ENCODE measurements around the gene PALM.

The PALM gene

DNA sequence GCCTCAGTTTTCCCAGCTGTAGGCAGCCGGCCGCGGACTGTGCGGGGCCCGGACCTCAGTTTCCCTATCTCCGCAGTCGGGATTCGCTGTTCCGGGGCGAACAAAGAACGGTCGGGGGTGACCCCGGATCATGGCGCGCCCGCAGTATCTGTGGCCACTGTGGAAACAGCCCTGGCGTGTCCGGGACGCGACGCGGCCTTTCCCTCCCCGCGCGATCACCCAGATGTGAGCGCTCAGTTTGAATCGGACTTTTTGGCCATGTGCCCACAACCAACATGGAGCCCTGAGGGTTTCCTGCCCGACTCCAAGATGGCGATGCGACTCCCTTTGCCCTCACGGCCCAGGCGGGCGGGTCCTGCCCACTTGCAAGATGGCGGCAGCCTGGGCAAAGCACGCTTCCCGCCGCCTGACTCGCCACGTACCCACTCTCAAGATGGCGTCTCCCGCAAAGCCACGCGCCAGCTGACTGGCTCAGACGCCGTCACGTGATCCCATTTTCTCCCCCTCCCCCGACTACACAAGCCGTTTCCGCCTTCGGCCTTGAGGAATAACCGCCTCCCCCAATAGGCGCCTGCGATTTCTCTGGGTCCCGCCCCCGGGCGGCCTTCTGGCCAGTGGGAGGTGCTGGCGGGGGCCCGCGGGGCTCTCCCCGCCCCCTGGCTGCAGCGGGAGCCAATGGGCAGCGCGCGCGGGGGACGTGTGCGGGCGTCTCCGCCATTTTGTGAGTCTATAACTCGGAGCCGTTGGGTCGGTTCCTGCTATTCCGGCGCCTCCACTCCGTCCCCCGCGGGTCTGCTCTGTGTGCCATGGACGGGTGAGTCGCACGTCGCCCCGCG lies 88.2 kb downstream of the PALM start, which contains the start of gene PTBP1:
Gene PTBP1, plus strand, starts transcription at position 761 of the 836 bp plus-strand sequence. Its CDS starts 46 bp downstream, at position 807.
- Mint-ChIP-seq H3K27ac (peak within 1 kb of the TSS; percentile 91 to 98 (median 96)), H3K36me3 (ENCODE audit: low read depth) (peaks cover 13% of the 10 kb centered on the region), H3K9me3 (no peaks in the 10 kb centered on the region), H3K27me3 (ENCODE audit: low read depth) (no peaks in the 10 kb centered on the region), H3K4me3 (peak within 1 kb of the TSS; percentile 96 to 98 (median 98)), H3K4me1 (peaks cover 34% of the 10 kb centered on the region)
- TF ChIP-seq, protein P1, sequence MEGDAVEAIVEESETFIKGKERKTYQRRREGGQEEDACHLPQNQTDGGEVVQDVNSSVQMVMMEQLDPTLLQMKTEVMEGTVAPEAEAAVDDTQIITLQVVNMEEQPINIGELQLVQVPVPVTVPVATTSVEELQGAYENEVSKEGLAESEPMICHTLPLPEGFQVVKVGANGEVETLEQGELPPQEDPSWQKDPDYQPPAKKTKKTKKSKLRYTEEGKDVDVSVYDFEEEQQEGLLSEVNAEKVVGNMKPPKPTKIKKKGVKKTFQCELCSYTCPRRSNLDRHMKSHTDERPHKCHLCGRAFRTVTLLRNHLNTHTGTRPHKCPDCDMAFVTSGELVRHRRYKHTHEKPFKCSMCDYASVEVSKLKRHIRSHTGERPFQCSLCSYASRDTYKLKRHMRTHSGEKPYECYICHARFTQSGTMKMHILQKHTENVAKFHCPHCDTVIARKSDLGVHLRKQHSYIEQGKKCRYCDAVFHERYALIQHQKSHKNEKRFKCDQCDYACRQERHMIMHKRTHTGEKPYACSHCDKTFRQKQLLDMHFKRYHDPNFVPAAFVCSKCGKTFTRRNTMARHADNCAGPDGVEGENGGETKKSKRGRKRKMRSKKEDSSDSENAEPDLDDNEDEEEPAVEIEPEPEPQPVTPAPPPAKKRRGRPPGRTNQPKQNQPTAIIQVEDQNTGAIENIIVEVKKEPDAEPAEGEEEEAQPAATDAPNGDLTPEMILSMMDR (IDR thresholded peaks at IDR 0.05; ENCODE audit: unreplicated experiment in 3 of 3): no peak

All from nephron (organoid).